ENCODE results near the gene GUCY1A1.

Gene GUCY1A1

GRCh38 chr4:155693015-155693663 is 26.5 kb downstream of the GUCY1A1 start:
- peak overlapping the region; percentile 67 for H3K27ac ChIP-seq
- TF ChIP-seq ZFX (IDR thresholded peaks at IDR 0.05): no peak
- TF ChIP-seq CTCF (conservative IDR thresholded peaks at IDR 0.05): no peak

DNA sequence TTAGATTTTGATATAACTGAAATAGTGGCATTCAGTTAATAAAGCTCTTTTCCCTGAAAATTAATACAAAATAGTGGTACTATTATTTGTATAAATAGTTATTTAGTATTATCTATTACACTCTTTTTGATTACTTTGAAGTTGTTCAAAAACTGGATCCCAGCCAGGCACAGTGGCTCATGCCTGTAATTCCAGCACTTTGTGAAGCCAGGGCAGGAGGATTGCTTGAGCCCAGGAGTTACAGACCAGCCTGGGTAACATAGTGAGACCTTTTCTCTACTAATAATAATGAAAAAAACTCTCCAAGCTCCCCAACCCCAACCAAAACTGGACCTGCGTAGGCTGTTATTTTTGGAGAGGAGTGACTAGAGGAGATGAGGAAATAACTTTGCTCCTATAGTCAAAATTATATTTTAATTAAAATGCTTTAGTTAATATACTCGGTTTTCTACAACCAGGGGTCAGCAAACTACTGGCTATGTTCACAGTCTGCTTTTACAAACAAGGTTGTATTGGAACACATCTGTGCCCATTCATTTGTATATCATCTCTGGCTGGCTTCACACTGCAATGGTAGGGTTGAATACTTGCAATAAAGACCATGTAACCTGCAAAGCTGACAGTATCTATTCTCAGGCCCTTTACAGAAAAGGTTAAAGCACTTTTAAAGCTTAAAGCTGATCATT is 27.6 kb downstream of the GUCY1A1 start:
- no peak for TF ChIP-seq CTCF (conservative IDR thresholded peaks at IDR 0.05)
- no peak for TF ChIP-seq ZFX (IDR thresholded peaks at IDR 0.05)
- no peak overlapping the region for H3K27ac ChIP-seq

- TF ChIP-seq ZFX (IDR thresholded peaks at IDR 0.05) (no peak), CTCF (conservative IDR thresholded peaks at IDR 0.05) (no peak)
- no peak overlapping the region for H3K27ac ChIP-seq
Observed at GRCh38 chr4:155696226-155696625, 29.6 kb downstream of the GUCY1A1 start.

DNA sequence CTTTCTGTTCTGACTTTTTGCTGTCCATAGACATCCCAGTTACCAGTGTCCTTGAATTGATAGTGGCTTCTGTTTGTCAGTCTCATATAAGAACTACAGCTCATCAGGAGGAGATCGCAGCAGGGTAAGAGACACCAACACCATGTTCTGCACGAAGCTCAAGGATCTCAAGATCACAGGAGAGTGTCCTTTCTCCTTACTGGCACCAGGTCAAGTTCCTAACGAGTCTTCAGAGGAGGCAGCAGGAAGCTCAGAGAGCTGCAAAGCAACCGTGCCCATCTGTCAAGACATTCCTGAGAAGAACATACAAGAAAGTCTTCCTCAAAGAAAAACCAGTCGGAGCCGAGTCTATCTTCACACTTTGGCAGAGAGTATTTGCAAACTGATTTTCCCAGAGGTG is 30.1 kb downstream of the GUCY1A1 start:
- no peak overlapping the region for H3K27ac ChIP-seq
- TF ChIP-seq CTCF (conservative IDR thresholded peaks at IDR 0.05) (no peak), ZFX (IDR thresholded peaks at IDR 0.05) (no peak)

GRCh38 chr4:155701827-155702226 is 35.2 kb downstream of the GUCY1A1 start:
- no peak for TF ChIP-seq CTCF (conservative IDR thresholded peaks at IDR 0.05)
- no peak for TF ChIP-seq ZFX (IDR thresholded peaks at IDR 0.05)
- H3K27ac ChIP-seq: no peak overlapping the region

GRCh38 chr4:155703486-155704247 is 37.0 kb downstream of the GUCY1A1 start:
- TF ChIP-seq ZFX (IDR thresholded peaks at IDR 0.05): no peak
- no peak for TF ChIP-seq CTCF (conservative IDR thresholded peaks at IDR 0.05)
- H3K27ac ChIP-seq: no peak overlapping the region
